OCI-LY7 (cell line): ENCODE results near the gene RXFP1. TPM values are rescaled to one million over a fixed set of nuclear protein-coding genes. Genes with fewer than 3 reads are reported as not detected.

Source experiments
- BruUV-seq: library from RNA; stranded (reverse); fragments of 400-500 nt; replicated peaks from 2 replicates; lab custom pipeline; 2021; lab: Mats Ljungman, UMichigan
- CTCF ChIA-PET: fragments of 300-600 bp; sonication (Branson Sonifier 250); formaldehyde crosslinking; loops from one replicate; lab custom pipeline; 2022; ENCODE audit warnings: antibody characterized with exemption; ENCODE audit not compliant: unreplicated experiment; lab: Charles Lee
- POLR2A ChIA-PET: fragments of 300-600 bp; sonication (Branson Sonifier 250); formaldehyde crosslinking; loops from one replicate; lab custom pipeline; 2022; ENCODE audit warnings: antibody characterized with exemption; lab: Charles Lee
- DNase-seq: peaks from one replicate; pipeline ENCODE4 v3.0.0-alpha.2; 2015; ENCODE audit warnings: low spot score
- H2AFZ ChIP-seq: fragments of 200-600 bp; sonication (generic), shearing (Covaris generic); 2 replicates; pipeline ENCODE4 v1.6.1; 2014; ENCODE audit warnings: mild to moderate bottlenecking, antibody characterized with exemption, low read length, moderate library complexity
- H3K27ac ChIP-seq: fragments of 200-600 bp; sonication (generic); 2 replicates; pipeline ENCODE4 v1.5.1; 2014; ENCODE audit warnings: mixed run types, low read depth, mild to moderate bottlenecking, moderate library complexity, low read length, inconsistent platforms; ENCODE audit not compliant: poor library complexity, severe bottlenecking
- H3K36me3 ChIP-seq: fragments of 200-600 bp; sonication (generic); 2 replicates; pipeline ENCODE4 v1.6.1; 2014; ENCODE audit warnings: mild to moderate bottlenecking, antibody characterized with exemption, low read length, moderate library complexity, mixed read lengths; ENCODE audit not compliant: insufficient read depth
- H3K4me1 ChIP-seq: fragments of 200-600 bp; sonication (generic); 2 replicates; pipeline ENCODE4 v1.5.1; 2014; ENCODE audit warnings: mild to moderate bottlenecking, low read length; ENCODE audit not compliant: insufficient read depth, poor library complexity, severe bottlenecking
- H3K4me2 ChIP-seq: fragments of 200-600 bp; sonication (generic); 2 replicates; pipeline ENCODE4 v1.6.1; 2014; ENCODE audit warnings: mild to moderate bottlenecking, low read length
- H3K4me3 ChIP-seq: fragments of 200-600 bp; sonication (generic); 2 replicates; pipeline ENCODE4 v1.5.1; 2014; ENCODE audit warnings: mild to moderate bottlenecking, low read depth, low read length; ENCODE audit not compliant: poor library complexity, severe bottlenecking
- H3K79me2 ChIP-seq: fragments of 200-600 bp; sonication (generic); 2 replicates; pipeline ENCODE4 v1.6.1; 2016; ENCODE audit warnings: low read depth, mild to moderate bottlenecking, low read length, moderate library complexity, mixed read lengths; ENCODE audit not compliant: insufficient read depth
- H3K9me2 ChIP-seq: fragments of 200-600 bp; sonication (generic); 2 replicates; pipeline ENCODE4 v1.6.1; 2016; ENCODE audit warnings: mild to moderate bottlenecking, low read length, mixed read lengths; ENCODE audit not compliant: insufficient read depth
- H3K9me3 ChIP-seq: fragments of 200-600 bp; sonication (generic); 2 replicates; pipeline ENCODE4 v1.6.1; 2014; ENCODE audit warnings: mild to moderate bottlenecking, mixed run types, low read length, mixed read lengths
- H4K20me1 ChIP-seq: fragments of 200-600 bp; sonication (generic); 2 replicates; pipeline ENCODE4 v1.6.1; 2014; ENCODE audit warnings: mild to moderate bottlenecking, antibody characterized with exemption, low read length, moderate library complexity, mixed read lengths; ENCODE audit not compliant: insufficient read depth
- EZH2phosphoT487 ChIP-seq: fragments of 200-600 bp; sonication (generic); IDR thresholded peaks from 2 replicates; pipeline ENCODE4 v1.6.1; 2018; ENCODE audit warnings: low read depth, borderline replicate concordance, mild to moderate bottlenecking, mixed run types, antibody characterized with exemption, low read length, moderate library complexity, mixed read lengths
- intact Hi-C: fragments of 100-400 bp; cut with micrococcal nuclease; formaldehyde crosslinking; loops from one replicate; pipeline ENCODE4 v1.10.0; 2022; ENCODE audit not compliant: unreplicated experiment
- total RNA-seq, 2 experiments: library from RNA; depleted of rRNA in 1 of 2; stranded (reverse); fragments of >200 nt in 1 of 2; shearing (Covaris generic) in 1 of 2; gene quantifications; 2 replicates each; pipeline ENCODE4 v1.2.3, GENCODE V29; 2014 to 2022
- TF ChIP-seq, protein P1 (sequence below): fragments of 200-600 bp; sonication (generic); conservative IDR thresholded peaks from 2 replicates; pipeline ENCODE4 v1.5.1; 2014; ENCODE audit warnings: mild to moderate bottlenecking, antibody characterized with exemption, low read length, moderate library complexity, mixed read lengths

Gene RXFP1
- total RNA-seq, 2 experiments from 2014 or later = not detected

DNA sequence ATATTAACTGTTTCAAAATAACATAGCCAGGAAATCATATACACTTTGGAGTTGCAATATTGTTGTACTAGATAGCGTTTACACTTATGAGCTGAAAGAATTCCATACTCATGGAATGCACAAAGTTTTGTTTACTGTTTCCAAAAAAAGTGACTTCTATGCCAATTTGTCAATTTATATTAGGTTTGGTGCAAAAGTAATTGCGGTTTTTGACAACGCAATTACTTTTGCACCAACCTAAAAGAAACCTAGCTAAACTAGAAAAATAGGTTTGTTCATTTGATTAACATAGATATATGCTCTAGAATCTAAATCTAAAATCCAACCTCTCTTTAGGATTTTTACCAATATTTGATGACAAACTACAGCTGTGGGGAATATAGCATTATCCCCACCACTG lies 15.2 kb downstream of the RXFP1 start:
- ChIA-PET CTCF (no interaction called here), POLR2A (no interaction called here)
- no peaks in the 10 kb centered on the region for H3K36me3 ChIP-seq
- H3K27ac ChIP-seq = no peak overlapping the region
- intact Hi-C loops = no loop called here
- H3K4me1 ChIP-seq = no peaks in the 10 kb centered on the region
- no peaks in the 10 kb centered on the region for H3K9me3 ChIP-seq
- no peaks in the 10 kb centered on the region for H3K9me2 ChIP-seq
- H3K4me3 ChIP-seq = no peak overlapping the region
- H3K4me2 ChIP-seq = no peak overlapping the region
- no peaks in the 10 kb centered on the region for H3K79me2 ChIP-seq
- H4K20me1 ChIP-seq = no peaks in the 10 kb centered on the region
- no peak overlapping the region for H2AFZ ChIP-seq
- BruUV-seq = no TSS peak
- no peak for TF ChIP-seq EZH2phosphoT487
- TF ChIP-seq, protein P1, sequence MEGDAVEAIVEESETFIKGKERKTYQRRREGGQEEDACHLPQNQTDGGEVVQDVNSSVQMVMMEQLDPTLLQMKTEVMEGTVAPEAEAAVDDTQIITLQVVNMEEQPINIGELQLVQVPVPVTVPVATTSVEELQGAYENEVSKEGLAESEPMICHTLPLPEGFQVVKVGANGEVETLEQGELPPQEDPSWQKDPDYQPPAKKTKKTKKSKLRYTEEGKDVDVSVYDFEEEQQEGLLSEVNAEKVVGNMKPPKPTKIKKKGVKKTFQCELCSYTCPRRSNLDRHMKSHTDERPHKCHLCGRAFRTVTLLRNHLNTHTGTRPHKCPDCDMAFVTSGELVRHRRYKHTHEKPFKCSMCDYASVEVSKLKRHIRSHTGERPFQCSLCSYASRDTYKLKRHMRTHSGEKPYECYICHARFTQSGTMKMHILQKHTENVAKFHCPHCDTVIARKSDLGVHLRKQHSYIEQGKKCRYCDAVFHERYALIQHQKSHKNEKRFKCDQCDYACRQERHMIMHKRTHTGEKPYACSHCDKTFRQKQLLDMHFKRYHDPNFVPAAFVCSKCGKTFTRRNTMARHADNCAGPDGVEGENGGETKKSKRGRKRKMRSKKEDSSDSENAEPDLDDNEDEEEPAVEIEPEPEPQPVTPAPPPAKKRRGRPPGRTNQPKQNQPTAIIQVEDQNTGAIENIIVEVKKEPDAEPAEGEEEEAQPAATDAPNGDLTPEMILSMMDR = no peak
- no peak for DNase-seq

DNA sequence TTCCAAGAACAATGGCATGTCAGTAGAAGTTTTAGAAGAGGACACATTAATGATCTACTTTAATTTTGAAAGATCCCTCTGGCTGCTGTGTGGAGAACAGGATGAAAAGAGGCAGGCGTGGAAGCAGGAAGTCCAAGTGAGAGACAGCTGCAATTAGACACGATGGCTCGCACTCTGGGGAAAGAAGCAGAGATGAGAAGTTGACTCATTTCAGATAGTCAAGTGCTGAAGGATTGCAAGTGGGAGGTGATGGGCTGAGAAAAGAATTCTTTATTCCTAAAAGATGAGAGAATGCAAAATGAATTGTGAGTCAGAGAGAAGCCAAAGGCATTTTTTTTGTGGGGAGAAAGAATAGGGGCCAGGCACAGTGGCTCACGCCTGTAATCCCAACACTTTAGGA lies 16.5 kb downstream of the RXFP1 start:
- no TSS peak for BruUV-seq
- CTCF ChIA-PET = no interaction called here
- POLR2A ChIA-PET = no interaction called here

DNA sequence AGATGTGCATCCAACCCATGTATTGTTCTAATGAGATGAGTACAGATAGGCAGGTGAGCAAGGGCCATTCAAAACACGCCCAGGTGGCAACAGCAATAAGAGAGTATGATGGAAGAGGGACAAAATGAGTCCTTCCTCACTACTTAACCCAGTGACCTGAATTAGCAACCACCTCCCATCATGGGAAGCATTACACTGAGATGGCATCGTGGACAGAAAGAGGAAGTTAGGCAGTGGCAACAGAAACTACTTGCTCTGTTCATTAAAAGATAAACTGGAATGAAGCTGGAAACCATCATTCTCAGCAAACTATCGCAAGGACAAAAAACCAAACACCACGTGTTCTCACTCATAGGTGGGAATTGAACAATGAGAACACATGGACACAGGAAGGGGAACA lies 17.2 kb downstream of the RXFP1 start:
- BruUV-seq = no TSS peak
- intact Hi-C loops = no loop called here
- no peak overlapping the region for H3K4me3 ChIP-seq
- H3K9me3 ChIP-seq = no peaks in the 10 kb centered on the region
- H2AFZ ChIP-seq = no peak overlapping the region
- no peak overlapping the region for H3K4me2 ChIP-seq
- ChIA-PET POLR2A (no interaction called here), CTCF (no interaction called here)
- H3K36me3 ChIP-seq = no peaks in the 10 kb centered on the region
- no peaks in the 10 kb centered on the region for H4K20me1 ChIP-seq
- no peaks in the 10 kb centered on the region for H3K79me2 ChIP-seq
- H3K9me2 ChIP-seq = no peaks in the 10 kb centered on the region
- no peak for TF ChIP-seq EZH2phosphoT487
- TF ChIP-seq, protein P1 = no peak
- no peaks in the 10 kb centered on the region for H3K4me1 ChIP-seq
- no peak overlapping the region for H3K27ac ChIP-seq
- no peak for DNase-seq

More for the DNA sequence above, 16.5 kb downstream of the RXFP1 start:
- no peak for TF ChIP-seq EZH2phosphoT487
- TF ChIP-seq, protein P1 = no peak
- Histone ChIP-seq H3K27ac (no peak overlapping the region), H2AFZ (no peak overlapping the region), H3K9me3 (no peaks in the 10 kb centered on the region), H3K9me2 (no peaks in the 10 kb centered on the region), H3K36me3 (no peaks in the 10 kb centered on the region), H3K4me2 (no peak overlapping the region), H4K20me1 (no peaks in the 10 kb centered on the region), H3K4me1 (no peaks in the 10 kb centered on the region), H3K4me3 (no peak overlapping the region), H3K79me2 (no peaks in the 10 kb centered on the region)
- intact Hi-C loops = no loop called here
- no peak for DNase-seq
